NCI-H2196 (cell line): ENCODE results near the gene MMP24OS.
"Not testable (repeated sequence)": the region's sequence is repeated elsewhere in the genome, so short reads cannot be mapped to it uniquely, and the experiment has no call there.

Source experiments
- DNase-seq: peaks from one replicate; lab custom pipeline; 2025; ENCODE audit not compliant: unreplicated experiment; lab: John Stamatoyannopoulos, UW

MMP24OS gene

GRCh38 chr20:35276408-35276807 is 1.5 kb downstream of the MMP24OS start:
- DNase-seq, result no peak

GRCh38 chr20:35275741-35276251 is 2.1 kb downstream of the MMP24OS start:
- DNase-seq, result no peak

- DNase-seq, result no peak
Observed at GRCh38 chr20:35274172-35275092, 3.5 kb downstream of the MMP24OS start.

DNA sequence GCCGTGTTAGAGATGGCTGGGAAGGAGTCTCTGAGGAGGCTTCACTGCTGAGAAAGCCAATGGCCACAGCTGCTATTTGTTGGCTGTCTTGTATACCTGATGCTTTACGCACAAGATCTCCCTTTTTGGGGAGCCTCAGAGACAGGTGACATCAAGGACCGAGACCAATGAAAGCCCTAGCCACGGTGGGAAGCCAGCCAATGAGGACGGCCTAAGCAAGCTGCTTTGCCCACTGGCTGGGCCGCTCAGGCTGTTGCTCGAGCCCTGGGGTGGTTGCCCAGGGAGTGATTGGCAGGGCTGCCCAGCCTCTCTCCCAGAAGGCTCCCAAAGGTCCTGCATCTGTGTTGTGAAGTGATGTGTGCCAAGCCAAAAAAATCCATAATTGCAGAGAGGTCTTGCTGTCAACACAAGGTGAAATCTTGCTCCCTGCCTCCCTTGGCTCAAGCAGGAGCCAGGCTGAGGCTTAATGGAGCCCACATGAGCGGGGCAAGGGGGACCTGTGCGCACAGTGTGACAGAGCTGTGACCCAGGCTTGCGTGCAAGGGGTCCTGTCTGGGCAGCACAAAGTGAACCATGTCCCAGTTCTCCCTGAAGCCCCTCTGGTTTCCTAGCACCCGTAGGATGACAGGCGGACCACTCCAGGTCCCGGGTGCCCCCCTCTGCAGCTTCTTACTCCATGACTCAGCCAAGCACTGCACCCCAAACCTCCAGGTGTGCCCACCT is 4.3 kb downstream of the MMP24OS start:
- DNase-seq, result peak; percentile 95

- no peak for DNase-seq
Observed at GRCh38 chr20:35271904-35272303, 6.0 kb downstream of the MMP24OS start.

GRCh38 chr20:35271073-35271882 is 6.6 kb downstream of the MMP24OS start:
- no peak for DNase-seq

DNA sequence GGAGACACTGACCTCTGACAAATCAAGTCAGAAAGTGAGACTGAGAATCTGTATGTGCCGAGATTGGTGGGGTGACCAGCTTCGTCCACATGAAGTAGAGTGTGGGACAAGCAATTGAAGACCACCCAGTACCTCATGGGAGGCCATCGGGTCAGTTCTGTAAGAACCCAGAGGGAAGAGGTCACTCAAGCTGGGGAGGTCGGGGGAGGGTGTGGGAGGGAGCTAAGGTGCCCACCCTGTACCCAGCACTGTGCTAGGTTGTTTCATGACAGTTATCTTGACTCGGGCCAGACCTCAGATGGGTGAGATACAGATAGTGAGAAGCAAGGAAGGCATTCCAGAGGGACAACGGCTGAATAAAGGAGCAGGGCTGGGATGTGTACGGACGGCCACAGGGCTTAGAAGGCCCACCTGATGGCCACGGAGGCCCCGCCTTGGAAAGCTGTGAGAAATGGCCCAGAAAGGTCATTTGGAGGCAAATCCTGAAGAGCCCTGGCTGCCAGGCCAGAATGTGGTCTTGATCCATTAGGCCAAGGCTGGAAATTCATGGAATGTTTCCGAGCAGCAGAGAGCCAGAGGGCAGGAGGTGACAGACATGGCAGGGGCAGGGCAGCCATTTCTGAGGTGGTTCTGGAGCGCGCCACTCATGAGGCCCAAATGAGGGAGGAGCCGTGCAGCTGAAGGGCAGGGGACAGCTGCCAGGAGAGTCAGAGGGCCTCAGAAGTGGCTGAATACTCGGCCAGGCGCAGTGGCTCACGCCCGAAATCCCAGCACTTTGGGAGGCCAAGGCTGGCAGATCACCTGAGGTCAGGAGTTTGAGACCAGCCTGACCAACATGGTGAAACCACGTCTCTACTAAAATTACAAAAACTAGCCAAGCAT is 7.7 kb downstream of the MMP24OS start:
- no peak for DNase-seq

GRCh38 chr20:35269055-35269781 is 8.7 kb downstream of the MMP24OS start:
- peak; percentile 79 for DNase-seq

GRCh38 chr20:35267092-35267491 is 10.8 kb downstream of the MMP24OS start:
- no peak for DNase-seq

GRCh38 chr20:35264755-35265154 is 13.2 kb downstream of the MMP24OS start:
- DNase-seq, result no peak

DNA sequence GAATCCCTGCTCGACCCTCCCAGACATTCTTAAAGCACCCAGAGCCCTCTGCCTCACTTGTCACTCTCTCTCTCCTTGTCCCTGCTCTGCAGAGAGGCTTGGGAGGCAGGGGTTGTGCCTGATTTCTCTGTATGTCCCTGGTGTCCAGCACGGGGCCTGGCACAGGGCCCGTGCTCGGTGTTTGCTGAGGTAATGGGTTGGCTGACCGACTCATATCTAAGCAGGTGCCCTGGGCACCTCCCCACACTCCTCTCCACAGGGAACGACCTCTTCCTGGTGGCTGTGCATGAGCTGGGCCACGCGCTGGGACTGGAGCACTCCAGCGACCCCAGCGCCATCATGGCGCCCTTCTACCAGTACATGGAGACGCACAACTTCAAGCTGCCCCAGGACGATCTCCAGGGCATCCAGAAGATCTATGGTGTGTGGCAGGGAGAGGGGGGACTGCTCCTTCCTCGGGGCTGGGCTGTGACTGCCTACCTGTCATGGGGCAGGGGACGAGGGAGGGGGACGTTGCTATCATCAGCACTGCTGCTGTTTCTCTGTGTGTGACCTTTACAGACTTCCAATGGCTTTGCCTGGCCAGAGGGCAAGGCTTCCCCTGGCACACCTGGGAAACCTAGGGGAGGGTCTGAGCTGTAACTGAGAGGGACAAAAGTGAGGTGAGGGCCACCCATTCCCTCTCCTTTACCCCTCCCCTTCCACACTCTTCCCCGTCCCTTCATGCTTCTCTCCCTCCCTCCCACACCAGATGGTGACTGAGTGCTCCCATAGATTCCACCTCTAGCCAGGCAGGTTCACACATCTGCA is 14.2 kb downstream of the MMP24OS start:
- peak; percentile 57 for DNase-seq

- not testable (repeated sequence) for DNase-seq
Observed at GRCh38 chr20:35262731-35263531, 15.0 kb downstream of the MMP24OS start.

- DNase-seq, result not testable (repeated sequence)
Observed at GRCh38 chr20:35262321-35262720, 15.6 kb downstream of the MMP24OS start.

DNA sequence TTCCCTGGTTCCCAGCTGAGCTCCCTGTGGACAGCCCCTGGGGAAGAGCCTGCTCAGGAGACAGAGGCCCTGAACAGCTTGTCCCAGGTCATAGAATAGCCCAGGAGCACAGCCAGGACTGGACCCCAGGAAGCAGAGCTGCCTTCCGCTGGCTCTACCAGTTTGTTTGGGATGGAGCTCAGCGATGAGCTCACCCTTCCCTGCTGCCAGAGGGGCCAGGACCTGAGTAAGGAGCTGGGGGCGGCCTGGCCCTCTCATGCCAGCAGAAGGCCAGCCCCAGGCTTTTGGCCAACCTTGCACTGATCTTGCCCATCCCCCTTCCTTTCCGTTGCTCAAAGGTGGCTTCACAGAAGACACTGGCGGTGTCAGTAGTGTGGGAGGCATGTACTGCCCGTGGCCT is 17.5 kb downstream of the MMP24OS start:
- DNase-seq, result no peak

DNA sequence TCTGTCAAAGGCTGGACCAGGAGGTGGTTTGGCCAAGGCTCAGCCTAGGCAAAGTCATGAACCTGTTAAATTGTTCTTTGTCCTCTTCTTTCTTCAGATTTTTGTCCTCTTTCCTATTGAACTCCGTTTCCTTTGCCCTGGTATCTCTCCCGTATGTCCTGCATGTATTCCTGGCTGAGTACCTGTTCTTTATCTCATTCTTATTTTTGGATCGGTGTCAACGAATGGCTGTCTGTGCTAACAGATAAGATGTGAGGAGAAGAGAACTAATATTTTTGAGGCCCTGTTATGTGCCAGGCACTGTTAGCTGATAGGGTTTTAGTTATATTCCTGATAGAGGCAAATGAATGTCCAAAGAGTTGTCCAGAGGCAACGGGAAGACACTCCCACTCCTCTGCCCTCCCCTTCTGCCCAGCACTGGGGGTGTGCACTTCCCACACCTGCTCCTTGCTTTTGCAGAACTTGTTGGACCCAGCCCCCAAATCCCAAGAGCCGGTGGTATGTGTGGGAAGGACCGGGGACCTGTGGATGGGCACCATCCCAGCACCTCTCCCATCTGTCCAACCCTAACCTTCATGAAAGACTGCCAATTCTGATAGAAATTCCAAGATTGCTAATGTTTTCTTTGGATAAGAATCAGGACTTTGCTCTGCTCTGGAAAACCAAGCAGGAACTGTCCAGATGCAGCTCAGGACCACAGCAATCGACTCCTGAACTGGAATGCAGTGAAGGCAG is 20.6 kb downstream of the MMP24OS start:
- DNase-seq, result no peak

GRCh38 chr20:35254448-35254999 is 23.4 kb downstream of the MMP24OS start:
- no peak for DNase-seq

- no peak for DNase-seq
Observed at GRCh38 chr20:35253010-35253409, 24.9 kb downstream of the MMP24OS start.
